NCI-H2227 treated with DMSO at 0.1 percent for 48 hours (cell line): ENCODE results near the gene RPL3.

ENCODE experiments used
- DNase-seq: peaks from one replicate; lab custom pipeline; 2025; lab: John Stamatoyannopoulos, UW

RPL3 gene

DNA sequence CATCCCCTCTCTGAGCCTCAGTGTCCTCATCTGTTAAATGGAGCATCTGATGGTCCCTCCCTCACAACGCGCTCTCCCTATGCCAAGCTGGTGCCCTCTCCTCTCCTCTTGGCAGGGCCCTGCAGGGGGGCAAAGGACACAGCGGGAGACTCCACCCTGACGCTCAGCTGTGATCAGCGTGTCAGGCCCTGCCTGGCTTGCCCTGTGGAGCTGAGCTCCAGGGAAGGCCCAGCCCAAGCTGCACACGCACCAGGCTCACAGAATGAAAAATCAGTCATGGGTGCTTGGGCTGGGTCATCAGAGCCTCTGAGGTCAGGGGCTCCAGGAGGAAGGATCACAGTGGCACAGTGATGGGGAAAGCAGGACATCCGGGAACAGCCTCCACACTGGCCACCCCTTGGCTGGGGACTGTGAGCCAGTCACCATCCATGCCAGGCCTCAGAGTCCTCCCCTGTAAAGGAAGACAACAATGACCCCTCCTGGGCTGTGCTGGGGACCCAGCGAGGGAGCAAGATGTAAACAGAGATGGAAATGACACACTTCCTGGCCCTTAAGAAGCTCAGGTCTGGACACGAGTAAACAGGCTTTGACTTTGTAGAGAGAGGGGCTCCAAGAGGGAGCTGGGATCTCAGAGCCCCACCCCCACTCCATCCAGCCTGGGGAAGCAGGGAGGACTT is 36.6 kb downstream of the RPL3 start:
- no peak for DNase-seq

- DNase-seq, result no peak
These were observed 38.3 kb downstream of the RPL3 start for GRCh38 chr22:39281126-39281525.

- DNase-seq, result no peak
These were observed 39.2 kb downstream of the RPL3 start for GRCh38 chr22:39280250-39280649.

GRCh38 chr22:39279170-39279850 is 40.1 kb downstream of the RPL3 start:
- no peak for DNase-seq

DNA sequence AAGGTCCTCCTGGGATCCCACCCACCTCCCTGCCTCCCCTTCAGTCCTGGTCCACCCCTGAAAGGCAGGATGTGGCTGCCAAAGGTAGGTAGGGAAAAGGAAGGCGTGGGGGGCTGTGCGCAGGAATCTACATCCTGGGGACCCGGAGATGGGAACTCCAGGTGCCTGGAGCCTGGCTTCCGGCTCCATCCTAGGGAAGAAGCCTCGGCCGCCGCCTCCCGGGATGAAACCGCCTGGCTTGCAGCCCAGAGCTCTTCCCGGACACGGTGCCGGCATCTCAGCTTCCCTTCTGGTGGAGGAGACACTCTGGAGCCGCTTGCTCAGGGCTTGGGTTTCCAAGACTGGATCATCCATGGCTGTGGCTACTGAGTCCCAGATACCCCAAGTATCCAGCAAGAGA is 41.4 kb downstream of the RPL3 start:
- no peak for DNase-seq

- no peak for DNase-seq
These were observed 42.2 kb downstream of the RPL3 start for GRCh38 chr22:39277142-39277607.

GRCh38 chr22:39276440-39277141 is 42.8 kb downstream of the RPL3 start:
- no peak for DNase-seq

- no peak for DNase-seq
These were observed 43.5 kb downstream of the RPL3 start for GRCh38 chr22:39275814-39276439.

DNA sequence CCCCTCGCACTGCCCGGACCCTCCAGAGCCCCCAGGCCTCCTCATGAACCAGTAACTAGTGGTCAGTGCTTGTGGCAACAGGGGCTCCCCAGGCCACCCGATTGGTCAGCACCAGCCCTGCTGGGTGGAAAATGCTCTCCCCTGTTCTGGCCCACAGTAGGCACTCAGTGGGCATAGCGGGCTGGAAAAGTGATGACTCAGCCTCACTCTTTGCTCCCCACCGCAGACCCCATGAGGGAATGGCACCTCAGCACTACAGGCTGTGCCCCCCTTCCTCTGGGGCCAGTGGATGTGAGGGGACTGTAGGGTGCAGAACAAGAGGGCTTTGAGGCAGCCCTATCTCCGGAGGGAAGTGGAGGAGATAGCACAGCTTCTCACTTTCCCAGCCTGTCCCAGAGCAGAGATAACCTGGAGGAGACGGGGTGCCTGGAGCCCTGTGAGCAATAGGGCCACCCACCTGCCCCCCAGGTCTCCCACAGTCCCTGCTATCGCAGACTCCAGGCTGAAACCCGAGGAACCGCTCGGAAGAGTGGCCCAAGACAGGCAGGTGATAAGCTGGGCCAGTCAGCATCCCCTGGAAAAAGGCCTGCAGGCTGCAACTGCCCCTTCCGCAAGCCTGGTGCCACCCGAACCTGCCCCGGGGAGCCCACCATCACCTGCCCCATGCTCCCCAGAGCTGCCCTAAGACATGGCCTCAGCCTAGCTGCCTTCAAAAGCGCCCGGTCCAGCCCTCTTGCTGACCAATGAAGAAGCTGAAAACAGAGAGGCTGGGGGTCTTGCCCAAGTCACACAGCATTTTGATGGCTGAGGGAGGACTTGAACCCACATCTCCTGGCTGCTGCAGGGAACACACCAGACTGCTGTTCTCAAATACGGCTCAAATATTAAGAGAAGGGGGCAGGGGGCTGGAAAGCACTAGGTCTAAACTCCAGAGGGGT is 45.2 kb downstream of the RPL3 start:
- DNase-seq, result no peak

GRCh38 chr22:39270792-39271191 is 48.6 kb downstream of the RPL3 start:
- no peak for DNase-seq

- DNase-seq, result no peak
These were observed 49.1 kb downstream of the RPL3 start for GRCh38 chr22:39270280-39270679.

GRCh38 chr22:39269095-39269790 is 50.2 kb downstream of the RPL3 start:
- no peak for DNase-seq

- no peak for DNase-seq
These were observed 50.8 kb downstream of the RPL3 start for GRCh38 chr22:39268645-39269044.

GRCh38 chr22:39267974-39268373 is 51.4 kb downstream of the RPL3 start:
- DNase-seq, result no peak

DNA sequence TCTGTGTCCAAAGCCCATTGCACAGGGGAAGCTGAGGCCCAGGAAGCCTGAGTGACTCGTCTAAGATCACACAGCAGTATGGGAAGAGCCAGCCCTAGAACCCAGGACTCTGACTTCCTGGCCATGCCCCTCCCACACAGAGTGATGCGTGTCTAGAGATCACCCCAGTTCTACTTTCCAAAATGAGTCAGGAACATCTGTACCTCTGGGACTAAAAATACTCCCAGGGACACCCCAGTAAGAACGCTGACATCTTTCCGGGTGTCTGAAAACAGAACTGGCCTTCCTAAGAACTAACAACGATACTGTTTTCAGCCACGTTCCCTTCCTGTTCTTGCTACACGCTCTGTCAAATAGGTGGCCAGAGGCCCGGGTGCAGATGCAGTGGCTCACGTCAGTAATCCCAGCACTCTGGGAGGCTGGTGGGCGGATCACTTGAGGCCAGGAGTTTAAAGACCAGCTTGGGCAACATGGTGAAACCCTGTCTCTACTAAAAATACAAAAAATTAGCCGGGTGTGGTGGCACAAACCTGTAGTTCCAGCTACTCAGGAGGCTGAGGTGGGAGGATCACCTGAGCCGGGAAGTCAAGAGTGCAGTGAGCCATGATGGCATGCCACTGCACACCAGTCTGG is 52.9 kb downstream of the RPL3 start:
- no peak for DNase-seq

DNA sequence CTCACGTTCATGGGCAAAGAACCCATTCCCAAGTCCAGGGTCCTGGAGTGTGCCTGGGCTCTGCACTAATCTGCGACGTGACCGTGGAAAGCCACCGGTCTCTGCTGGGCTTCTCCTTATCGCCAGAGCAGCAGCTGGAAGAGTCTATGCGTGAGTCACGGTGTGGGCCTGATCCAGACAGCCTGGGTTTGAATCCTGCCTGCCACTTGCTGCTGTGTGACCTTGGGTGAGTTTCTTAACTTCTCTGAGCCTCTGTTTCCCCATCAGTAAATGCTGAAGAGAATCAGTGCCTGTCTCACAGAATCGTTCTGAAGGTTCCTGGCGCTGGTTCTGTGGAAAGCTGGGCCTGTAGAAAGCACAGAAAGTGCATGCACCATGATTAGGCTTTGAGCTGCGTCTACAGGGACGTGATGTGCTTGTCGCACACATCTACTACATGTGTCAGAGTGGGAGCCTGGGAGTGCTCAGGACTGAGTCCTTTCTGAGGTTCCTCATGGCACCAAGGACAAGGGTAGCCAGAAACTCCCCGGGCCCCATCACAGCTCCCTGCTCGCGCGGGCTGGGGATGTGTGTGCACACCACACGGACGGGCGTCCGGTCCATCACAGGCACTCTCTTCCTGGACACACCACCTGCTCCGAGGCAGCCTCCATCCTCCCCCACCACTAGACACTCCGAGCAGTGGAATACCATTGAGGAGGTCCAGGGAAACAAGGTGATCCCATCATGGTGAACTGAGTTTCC is 54.1 kb downstream of the RPL3 start:
- no peak for DNase-seq

- no peak for DNase-seq
These were observed 54.9 kb downstream of the RPL3 start for GRCh38 chr22:39264349-39265038.

GRCh38 chr22:39263626-39264348 is 55.6 kb downstream of the RPL3 start:
- DNase-seq, result no peak
